IPS DF 19.7 (cell line): Measurements from ENCODE around the gene SPTBN1.
"Not testable (repeated sequence)": the region's sequence is repeated elsewhere in the genome, so short reads cannot be mapped to it uniquely, and the experiment has no call there.

Source experiments
- DNase-seq: peaks from one replicate; pipeline ENCODE4 v3.0.0-alpha.2; 2013; ENCODE audit warnings: low read depth, low spot score

Gene SPTBN1

DNA sequence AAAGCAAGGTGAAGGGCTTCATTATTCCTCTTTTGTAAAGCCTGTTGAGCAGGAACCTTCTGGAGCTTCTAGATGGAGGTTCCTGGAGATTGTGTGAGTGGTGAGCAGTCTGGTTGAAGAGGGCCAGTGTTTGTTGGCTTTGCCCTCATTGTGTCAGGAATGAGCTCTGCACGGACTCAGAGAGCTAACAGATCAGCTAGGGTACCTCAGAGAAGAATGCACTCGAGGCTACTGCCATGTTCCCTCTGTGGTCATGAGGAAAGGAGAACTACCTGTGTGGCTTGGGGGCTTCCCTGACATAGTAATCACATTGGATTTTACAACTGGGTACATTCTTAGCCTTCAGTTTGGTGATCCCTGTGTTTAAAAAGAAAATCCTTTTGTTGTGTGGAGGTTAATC lies 46.6 kb downstream of the SPTBN1 start:
- no peak for DNase-seq

GRCh38 chr2:54503192-54503591 lies 47.1 kb downstream of the SPTBN1 start:
- peak; percentile 48 for DNase-seq

DNA sequence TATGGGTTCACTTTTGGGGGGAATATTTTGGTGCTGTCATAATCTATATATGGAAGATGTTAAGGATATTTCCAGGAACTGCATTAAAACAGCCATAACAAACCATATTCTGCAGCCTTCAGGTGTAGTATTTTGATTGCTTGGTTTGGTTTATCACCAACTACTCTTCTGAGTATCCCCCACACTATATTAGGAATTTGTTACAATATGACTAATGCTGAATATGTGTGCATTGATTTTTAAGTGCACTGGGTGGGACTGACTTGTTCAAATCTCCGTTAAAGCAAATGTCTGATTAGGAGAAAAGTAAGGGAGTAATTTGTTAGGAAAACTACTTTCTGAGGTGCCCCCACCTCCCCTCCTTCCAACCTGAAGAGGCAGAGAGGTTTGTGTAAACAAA lies 47.7 kb downstream of the SPTBN1 start:
- DNase-seq = no peak

- no peak for DNase-seq
These were observed 48.7 kb downstream of the SPTBN1 start for GRCh38 chr2:54504866-54505265.

DNA sequence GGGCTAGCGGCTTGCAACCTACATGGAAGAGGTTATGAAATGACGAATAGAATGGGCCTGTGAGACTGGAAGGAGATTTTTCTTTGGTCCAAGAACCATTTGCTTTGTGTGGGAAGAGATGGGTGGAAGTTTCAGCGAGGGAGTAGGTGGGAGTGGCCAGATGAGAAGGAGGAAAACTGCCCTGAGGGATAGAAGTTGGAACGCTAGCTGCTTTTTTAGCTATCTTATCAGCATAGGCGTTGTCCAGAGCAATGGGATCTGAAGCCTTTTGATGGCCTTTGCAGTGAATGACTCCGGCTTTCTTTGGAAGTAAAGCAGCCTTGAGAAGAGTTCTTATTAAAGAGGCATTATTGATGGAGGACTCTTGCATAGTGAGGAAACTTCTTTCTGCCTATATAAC lies 52.4 kb downstream of the SPTBN1 start:
- DNase-seq = no peak

DNA sequence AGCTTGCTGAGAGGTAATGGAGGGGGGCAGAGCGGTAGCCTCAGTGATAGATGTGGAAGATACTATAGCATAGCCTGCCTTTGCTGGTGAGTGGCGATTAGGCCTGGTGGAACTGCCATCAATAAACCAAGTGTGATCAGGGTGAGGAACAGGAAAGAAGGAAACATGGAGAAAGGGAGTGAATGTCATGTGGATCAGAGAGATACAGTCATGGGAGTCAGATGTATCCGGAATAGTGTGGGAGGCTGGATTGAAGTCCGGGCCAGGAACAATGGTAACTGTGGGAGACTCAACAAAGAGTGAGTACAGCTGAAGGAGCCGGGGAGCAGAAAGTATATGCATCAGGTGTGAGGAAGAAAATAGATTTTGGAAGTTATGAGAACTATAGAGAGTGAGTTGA lies 52.9 kb downstream of the SPTBN1 start:
- DNase-seq = not testable (repeated sequence)

DNA sequence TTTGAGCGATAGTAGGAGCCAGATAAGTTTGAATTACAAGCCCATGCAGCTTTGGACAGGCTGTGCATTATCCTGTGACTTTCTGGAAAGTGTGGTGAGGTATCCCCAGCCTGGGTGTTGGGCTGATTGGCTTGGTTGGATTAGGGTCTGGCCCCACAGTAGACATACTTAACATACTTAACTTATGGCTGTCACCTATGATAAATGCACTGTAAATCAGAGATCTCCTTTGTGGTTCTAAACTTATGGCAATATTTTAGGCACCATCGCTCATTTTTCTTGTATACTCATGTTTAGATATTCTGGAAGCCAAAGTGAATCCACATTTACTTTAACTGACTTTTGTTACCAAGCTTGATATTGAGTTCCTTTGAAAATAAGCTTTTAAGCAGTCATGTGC lies 54.8 kb downstream of the SPTBN1 start:
- DNase-seq = no peak

GRCh38 chr2:54512183-54512582 lies 56.1 kb downstream of the SPTBN1 start:
- DNase-seq = no peak

DNA sequence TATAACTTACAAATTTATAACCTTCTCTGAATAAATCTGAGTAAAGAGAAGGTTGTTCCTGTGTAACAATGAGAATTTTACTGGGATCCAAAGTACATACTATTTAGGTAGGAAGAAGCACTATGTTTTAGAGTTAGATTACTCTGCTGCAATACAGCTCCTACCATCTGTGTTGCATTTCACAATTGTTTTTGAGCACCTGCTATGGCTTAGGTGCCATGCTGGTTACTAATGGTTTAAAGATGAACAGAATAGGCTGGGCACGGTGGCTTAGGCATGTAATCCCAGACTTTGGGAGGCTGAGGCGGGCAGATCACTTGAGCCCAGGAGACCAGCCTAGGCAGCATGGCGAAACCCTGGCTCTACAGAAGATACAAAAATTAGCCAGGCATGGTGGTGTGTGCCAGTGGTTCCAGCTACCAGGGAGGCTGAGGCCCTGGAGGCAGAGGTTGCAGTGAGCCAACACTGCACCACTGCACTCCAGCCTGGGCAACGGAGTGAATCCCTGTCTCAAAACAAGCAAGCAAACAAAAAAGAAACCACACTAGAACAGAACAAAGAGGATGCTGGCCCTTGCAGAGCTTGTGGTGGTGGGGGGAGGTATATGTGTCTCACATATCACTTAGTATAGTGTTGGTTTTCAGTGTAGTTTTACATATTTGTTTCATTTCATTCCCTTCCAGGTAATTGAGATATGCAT lies 56.7 kb downstream of the SPTBN1 start:
- no peak for DNase-seq

DNA sequence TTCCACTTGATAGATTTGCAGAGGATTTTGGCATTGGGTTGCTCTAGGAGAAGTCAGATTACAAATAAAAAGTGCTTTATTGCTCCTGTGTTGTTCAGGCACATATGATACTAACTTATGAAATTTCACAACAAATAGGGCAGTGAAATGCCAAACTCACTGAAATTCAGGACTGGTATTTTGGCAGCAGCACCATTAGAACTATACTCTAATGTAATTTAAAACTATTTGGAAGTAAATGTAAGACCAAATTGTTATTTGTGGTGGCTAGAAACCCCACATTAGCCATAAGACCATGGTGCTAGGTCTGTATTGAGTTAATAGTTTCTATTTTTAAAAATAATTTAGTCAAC lies 57.2 kb downstream of the SPTBN1 start:
- DNase-seq = no peak

GRCh38 chr2:54514822-54515569 lies 58.9 kb downstream of the SPTBN1 start:
- DNase-seq = no peak

DNA sequence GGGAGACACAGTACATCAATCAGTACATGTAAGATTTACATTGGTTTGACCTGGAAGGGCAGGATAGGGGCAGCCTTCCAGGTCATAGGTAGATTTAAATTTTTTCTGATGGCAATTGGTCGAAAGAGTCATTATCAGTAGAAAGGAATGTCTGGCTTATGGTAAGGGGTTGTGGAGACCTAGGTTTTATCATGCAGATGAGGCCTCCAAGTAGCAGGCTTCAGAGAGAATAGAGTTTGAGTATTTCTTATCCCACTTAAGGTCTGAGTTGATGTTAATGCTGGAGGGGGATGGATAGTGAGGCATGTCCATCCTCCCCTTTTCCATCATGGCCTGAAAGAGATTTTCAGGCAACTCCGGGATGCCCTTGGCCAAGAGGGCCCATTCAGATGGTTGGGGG lies 60.7 kb downstream of the SPTBN1 start:
- DNase-seq = peak; percentile 48

DNA sequence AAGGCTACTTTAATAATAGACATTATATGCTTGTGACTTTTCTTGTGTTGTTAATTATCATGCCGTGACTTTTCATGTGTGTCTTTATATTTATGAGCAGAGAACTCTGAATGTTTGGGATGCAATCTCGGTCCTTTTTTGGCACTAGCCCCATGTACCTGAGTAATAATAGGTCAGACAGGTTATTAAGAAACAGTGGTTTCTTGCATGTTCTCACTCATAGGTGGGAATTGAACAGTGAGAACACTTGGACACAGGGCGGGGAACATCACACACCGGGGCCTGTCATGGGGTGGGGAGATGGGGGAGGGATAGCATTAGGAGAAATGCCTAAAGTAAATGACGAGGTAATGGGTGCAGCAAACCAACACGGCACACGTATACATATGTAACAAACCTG lies 61.9 kb downstream of the SPTBN1 start:
- DNase-seq = not testable (repeated sequence)

- no peak for DNase-seq
These were observed 62.3 kb downstream of the SPTBN1 start for GRCh38 chr2:54518430-54518829.

- DNase-seq = no peak
These were observed 63.8 kb downstream of the SPTBN1 start for GRCh38 chr2:54519841-54520459.

GRCh38 chr2:54520687-54521086 lies 64.6 kb downstream of the SPTBN1 start:
- no peak for DNase-seq

DNA sequence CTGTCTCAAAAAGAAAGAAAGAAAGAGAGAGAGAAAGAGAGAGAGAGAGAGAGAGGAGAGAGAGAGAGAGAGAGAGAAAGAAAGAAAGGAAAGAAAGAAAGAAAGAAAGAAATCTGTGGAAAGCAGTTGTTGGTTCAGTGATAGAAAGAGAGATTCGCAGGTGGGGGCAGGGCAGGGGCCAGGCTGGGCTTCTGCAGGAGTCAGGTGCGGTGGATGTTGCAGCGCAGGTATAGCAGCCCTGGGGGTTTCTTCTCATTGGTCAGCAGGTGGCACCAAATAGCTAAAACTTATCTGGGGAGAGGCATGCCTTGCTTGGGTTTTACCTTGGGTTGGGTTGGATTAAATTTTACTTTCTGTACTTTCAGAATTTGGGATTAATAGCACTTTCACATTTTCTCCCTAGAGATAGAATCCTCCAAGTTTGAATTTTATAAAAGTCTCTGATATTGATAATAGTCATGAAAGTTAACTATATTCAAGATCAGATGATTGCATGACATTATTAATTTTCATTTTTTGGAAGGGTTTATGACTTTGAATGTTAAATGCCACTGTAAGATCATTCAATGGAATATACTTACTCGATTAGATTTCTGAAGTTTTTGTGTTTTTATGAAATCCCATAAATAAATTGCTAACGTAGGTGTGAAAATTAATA lies 66.6 kb downstream of the SPTBN1 start:
- peak; percentile 45 for DNase-seq

DNA sequence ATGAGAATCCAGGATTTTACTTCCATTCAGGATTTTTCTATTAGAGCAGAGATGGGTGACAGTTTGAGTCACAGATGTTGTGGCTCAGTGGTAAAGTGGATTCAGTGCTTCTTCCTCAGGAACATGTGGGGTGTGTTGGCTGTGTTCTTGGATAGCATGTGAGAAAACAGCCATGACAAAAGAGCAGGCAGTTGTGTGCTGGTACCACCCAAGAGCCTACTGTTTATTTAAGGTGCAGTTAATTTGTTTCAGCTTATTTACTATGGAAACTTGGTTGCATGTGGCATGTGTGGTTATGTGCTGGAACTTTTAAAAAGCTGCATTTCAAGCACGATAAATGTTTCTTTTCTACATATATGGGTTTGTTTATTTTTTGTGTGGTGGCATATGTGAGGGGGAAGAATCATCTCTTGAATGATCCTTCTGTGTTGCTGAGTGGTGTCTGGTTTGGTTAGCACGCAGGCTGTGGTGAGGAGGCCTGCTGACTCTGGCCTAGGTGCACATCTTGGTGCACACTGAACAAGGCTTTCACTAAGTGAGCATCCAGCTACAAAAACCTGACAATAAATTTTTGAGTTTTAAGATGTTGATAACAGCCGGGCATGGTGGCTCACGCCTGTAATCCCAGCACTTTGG lies 67.3 kb downstream of the SPTBN1 start:
- DNase-seq = no peak

DNA sequence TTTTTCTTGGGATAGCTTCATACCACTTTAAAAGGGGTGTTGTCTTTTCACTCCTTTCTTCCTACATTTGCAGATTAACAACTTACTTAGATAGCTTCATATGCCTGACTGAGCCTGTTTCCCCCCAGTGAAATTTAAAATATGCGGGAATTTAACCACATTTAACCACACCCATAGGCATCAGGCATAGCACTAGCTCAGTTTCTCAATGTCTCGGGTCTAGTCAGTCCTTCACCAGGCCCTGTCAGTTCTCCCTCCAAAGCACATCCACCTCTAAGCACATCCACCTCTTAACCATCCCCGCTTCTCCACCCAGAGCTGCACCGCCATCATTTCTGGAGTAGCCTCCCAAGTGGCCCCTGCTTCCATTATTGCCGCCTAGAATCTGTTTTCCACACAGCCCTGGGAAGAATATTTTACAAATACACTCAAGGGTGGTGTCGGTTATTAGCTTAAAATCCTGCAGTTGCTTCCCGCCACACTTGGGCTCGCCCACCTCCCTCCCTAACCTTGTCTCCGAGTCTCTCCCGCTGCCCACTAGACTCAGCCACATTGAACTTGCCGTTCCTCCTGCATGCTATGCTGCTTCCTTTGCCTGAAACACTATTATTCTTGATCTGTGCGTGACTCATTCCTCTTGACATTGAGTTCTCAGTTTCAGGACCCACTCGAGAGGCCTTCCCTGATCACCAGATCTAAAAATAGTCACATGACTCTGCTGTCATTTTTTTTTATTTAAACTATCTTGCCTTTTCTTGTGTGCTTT lies 68.3 kb downstream of the SPTBN1 start:
- DNase-seq = no peak

GRCh38 chr2:54525321-54525720 lies 69.2 kb downstream of the SPTBN1 start:
- no peak for DNase-seq

- DNase-seq = no peak
These were observed 70.2 kb downstream of the SPTBN1 start for GRCh38 chr2:54526226-54526879.
